ENCODE results near the gene ARHGEF17. TPM values are rescaled to one million over a fixed set of nuclear protein-coding genes. Genes with fewer than 3 reads are reported as not detected.

Gene ARHGEF17
- total RNA-seq, 6 experiments from 2014 or later: 4.6 to 7.3 (median 5.4) TPM

GRCh38 chr11:73395297-73396208, 87.5 kb downstream of the ARHGEF17 start:
- TF ChIP-seq, protein P1, sequence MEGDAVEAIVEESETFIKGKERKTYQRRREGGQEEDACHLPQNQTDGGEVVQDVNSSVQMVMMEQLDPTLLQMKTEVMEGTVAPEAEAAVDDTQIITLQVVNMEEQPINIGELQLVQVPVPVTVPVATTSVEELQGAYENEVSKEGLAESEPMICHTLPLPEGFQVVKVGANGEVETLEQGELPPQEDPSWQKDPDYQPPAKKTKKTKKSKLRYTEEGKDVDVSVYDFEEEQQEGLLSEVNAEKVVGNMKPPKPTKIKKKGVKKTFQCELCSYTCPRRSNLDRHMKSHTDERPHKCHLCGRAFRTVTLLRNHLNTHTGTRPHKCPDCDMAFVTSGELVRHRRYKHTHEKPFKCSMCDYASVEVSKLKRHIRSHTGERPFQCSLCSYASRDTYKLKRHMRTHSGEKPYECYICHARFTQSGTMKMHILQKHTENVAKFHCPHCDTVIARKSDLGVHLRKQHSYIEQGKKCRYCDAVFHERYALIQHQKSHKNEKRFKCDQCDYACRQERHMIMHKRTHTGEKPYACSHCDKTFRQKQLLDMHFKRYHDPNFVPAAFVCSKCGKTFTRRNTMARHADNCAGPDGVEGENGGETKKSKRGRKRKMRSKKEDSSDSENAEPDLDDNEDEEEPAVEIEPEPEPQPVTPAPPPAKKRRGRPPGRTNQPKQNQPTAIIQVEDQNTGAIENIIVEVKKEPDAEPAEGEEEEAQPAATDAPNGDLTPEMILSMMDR (IDR thresholded peaks at IDR 0.05): no peak
- no peak for TF ChIP-seq POLR2A (IDR thresholded peaks at IDR 0.05)
- Histone ChIP-seq H3K36me3 (no peaks in the 10 kb centered on the region), H3K4me3 (no peak overlapping the region), H3K4me1 (no peaks in the 10 kb centered on the region), H3K9me3 (no peaks in the 10 kb centered on the region), H3K27ac (no peak overlapping the region), H3K27me3 (no peaks in the 10 kb centered on the region)
- DNase-seq (peak in 1 of 3 donors; percentile 39), ATAC-seq (no peak)
- 58% methylated on average over 2 of the region's 22 CpGs for WGBS (ENCODE audit: insufficient coverage, low coverage, low lambda C conversion rate, missing lambda C conversion rate)
- intact Hi-C loops (cut with DNase I): no loop called here

- no peak for ATAC-seq
- peak in 1 of 3 donors; percentile 28 for DNase-seq
- no peaks in the 10 kb centered on the region for H3K27me3 ChIP-seq
- no peaks in the 10 kb centered on the region for H3K36me3 ChIP-seq
- intact Hi-C loops (cut with DNase I): no loop called here
- WGBS (ENCODE audit: insufficient coverage, low coverage, low lambda C conversion rate, missing lambda C conversion rate): 40% methylated on average over 1 of the region's 6 CpGs
- TF ChIP-seq, protein P1 (IDR thresholded peaks at IDR 0.05): no peak
- no peak for TF ChIP-seq POLR2A (IDR thresholded peaks at IDR 0.05)
- H3K27ac ChIP-seq: no peak overlapping the region
- H3K9me3 ChIP-seq: no peaks in the 10 kb centered on the region
- no peaks in the 10 kb centered on the region for H3K4me1 ChIP-seq
- H3K4me3 ChIP-seq: no peak overlapping the region
Observed at GRCh38 chr11:73396251-73396930, 88.3 kb downstream of the ARHGEF17 start.

DNA sequence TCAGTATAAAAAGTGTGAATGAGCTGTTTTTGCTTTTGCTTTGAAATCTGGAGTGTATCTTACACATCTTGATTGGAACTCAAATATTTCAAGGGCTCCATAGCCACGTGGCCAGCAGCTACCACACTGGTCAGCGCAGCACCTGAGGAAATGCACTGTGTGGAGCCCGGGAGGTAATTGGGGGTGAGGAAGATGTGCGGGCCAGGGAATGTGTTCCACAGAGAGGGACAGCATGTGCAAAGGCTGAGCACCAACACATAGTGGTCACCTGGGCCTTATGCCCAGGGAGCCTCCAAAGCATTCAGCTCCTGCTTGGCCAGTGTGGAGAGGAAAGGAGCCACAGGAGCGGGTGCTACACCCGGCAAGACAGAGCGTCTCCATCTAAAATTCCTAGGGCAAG, 88.9 kb downstream of the ARHGEF17 start:
- Histone ChIP-seq H3K9me3 (no peaks in the 10 kb centered on the region), H3K36me3 (no peaks in the 10 kb centered on the region), H3K4me3 (no peak overlapping the region), H3K27ac (no peak overlapping the region), H3K27me3 (no peaks in the 10 kb centered on the region), H3K4me1 (no peaks in the 10 kb centered on the region)
- DNase-seq (peak in 1 of 3 donors; percentile 19), ATAC-seq (no peak)
- intact Hi-C loops (cut with DNase I): no loop called here
- TF ChIP-seq, protein P1 (IDR thresholded peaks at IDR 0.05): no peak
- no peak for TF ChIP-seq POLR2A (IDR thresholded peaks at IDR 0.05)
- 95% methylated on average over 6 of the region's 7 CpGs for WGBS (ENCODE audit: insufficient coverage, low coverage, low lambda C conversion rate, missing lambda C conversion rate)

GRCh38 chr11:73397468-73398131, 89.5 kb downstream of the ARHGEF17 start:
- intact Hi-C loops (cut with DNase I): no loop called here
- no peak overlapping the region for H3K4me3 ChIP-seq
- H3K27me3 ChIP-seq: no peaks in the 10 kb centered on the region
- no peak overlapping the region for H3K27ac ChIP-seq
- DNase-seq (peak in 1 of 3 donors; percentile 44), ATAC-seq (no peak)
- H3K36me3 ChIP-seq: no peaks in the 10 kb centered on the region
- H3K9me3 ChIP-seq: no peaks in the 10 kb centered on the region
- H3K4me1 ChIP-seq: no peaks in the 10 kb centered on the region
- 81% methylated on average over 8 of the region's 8 CpGs for WGBS (ENCODE audit: insufficient coverage, low coverage, low lambda C conversion rate, missing lambda C conversion rate)
- no peak for TF ChIP-seq POLR2A (IDR thresholded peaks at IDR 0.05)
- TF ChIP-seq, protein P1 (IDR thresholded peaks at IDR 0.05): no peak

Data from right lobe of liver (tissue), 6 donors.